Measurements from ENCODE around the gene MSI2. TPM values are rescaled to one million over a fixed set of nuclear protein-coding genes. Genes with fewer than 3 reads are reported as not detected.

Gene MSI2
- total RNA-seq, 1 donor from 2014 or later: 26.6 TPM

DNA sequence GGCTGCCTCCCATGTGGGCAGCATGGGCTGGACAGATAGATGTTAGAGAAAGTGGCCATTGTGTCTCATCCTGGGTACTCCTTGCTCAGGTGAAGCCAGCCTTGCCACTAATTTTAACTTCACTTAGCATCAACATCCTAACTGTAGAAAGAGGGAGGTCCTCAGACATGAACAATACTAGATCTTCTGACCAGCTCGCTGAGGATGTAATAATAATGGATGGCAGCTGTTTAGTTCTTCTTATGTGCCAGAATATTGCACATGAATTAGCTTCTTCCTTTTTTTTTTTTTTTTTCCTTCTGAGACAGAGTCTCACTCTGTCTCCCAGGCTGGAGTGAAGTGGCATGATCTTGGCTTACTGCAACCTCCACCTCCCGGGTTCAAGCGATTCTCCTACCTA, 256.4 kb downstream of the MSI2 start:
- TF ChIP-seq CTCF (conservative IDR thresholded peaks at IDR 0.05; ENCODE audit: low read depth, low read length): no peak

GRCh38 chr17:57513569-57513968, 257.2 kb downstream of the MSI2 start:
- DNase-seq (ENCODE audit: low read depth): no peak
- H3K4me3 ChIP-seq (ENCODE audit: low read depth, low read length): no peak overlapping the region
- no peak for TF ChIP-seq CTCF (conservative IDR thresholded peaks at IDR 0.05; ENCODE audit: low read depth, low read length)

More for the DNA sequence above, 256.4 kb downstream of the MSI2 start:
- no peak overlapping the region for H3K4me3 ChIP-seq (ENCODE audit: low read depth, low read length)
- DNase-seq (ENCODE audit: low read depth): no peak

GRCh38 chr17:57514614-57515013, 258.3 kb downstream of the MSI2 start:
- no peak for TF ChIP-seq CTCF (conservative IDR thresholded peaks at IDR 0.05; ENCODE audit: low read depth, low read length)
- H3K4me3 ChIP-seq (ENCODE audit: low read depth, low read length): no peak overlapping the region
- no peak for DNase-seq (ENCODE audit: low read depth)

- no peak overlapping the region for H3K4me3 ChIP-seq (ENCODE audit: low read depth, low read length)
- TF ChIP-seq CTCF (conservative IDR thresholded peaks at IDR 0.05; ENCODE audit: low read depth, low read length): no peak
- DNase-seq (ENCODE audit: low read depth): no peak
Measured at GRCh38 chr17:57515662-57516211, 259.4 kb downstream of the MSI2 start.

DNA sequence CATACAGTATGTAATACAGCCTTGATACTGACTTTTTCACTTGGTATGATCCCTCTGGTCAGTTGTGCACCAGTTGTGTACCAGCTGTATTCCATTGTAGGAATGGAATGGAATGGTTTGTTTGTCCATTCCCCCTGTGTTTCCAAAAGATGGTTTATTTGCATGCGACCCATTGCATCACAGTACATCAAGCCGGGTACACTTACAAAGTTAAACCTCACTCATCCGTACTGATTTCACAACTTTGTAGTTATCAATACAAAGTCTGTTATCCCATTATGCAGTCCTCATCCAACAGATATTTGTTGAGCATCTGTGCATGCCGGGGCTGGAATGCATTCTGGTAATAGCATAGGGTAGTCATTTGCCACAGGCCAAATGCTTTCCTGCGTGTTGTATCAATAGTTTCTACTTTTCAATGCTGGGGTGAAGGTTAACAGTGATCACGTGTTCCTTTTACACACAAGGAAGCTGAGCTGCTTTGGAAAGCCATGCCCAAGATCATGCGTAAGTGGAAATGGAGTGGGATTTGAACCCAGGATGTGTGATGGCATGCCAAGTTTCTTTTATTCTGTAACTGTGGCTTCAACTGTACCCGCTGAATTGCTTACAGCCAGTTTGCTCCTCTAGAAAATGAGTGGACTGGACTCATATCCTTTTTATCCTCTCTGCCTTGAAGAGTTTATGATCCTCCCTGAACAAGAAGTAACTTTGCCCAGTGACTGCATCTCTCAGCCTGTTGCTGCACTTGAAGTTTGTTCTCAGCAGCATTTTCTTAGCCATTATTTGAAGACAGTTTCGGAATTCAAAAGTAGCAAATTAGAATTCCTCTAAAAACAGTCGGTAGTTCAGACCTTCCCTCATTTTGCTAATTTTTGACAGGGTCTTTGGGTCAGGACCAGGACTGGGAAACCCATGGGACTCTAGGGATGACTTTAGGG, 260.2 kb downstream of the MSI2 start:
- DNase-seq (ENCODE audit: low read depth): no peak
- no peak overlapping the region for H3K4me3 ChIP-seq (ENCODE audit: low read depth, low read length)
- TF ChIP-seq CTCF (conservative IDR thresholded peaks at IDR 0.05; ENCODE audit: low read depth, low read length): no peak

GRCh38 chr17:57517273-57517631, 260.9 kb downstream of the MSI2 start:
- no peak for TF ChIP-seq CTCF (conservative IDR thresholded peaks at IDR 0.05; ENCODE audit: low read depth, low read length)
- no peak for DNase-seq (ENCODE audit: low read depth)
- H3K4me3 ChIP-seq (ENCODE audit: low read depth, low read length): no peak overlapping the region
